Astrocyte of the cerebellum (primary cell): ENCODE data around the gene GPR17.

ENCODE experiments used
- DNase-seq: peaks from one replicate; pipeline ENCODE4 v3.0.0-alpha.2; 2011; ENCODE audit warnings: low read depth
- H3K4me3 ChIP-seq: 2 replicates; pipeline ENCODE4 v1.5.1; 2011; ENCODE audit warnings: mild to moderate bottlenecking, low read depth, low read length, moderate library complexity
- CTCF ChIP-seq: IDR thresholded peaks from 2 replicates; pipeline ENCODE4 v1.5.1; 2012; ENCODE audit warnings: low read length, low read depth, moderate library complexity, mild to moderate bottlenecking; ENCODE audit errors: missing control alignments
- in situ Hi-C: cut with HindIII; loops from 2 replicates; pipeline ENCODE4 v1.10.0; 2017; ENCODE audit warnings: low sequenced_read_pairs

Gene GPR17

GRCh38 chr2:127651381-127651809 is 5.4 kb downstream of the GPR17 start:
- no peak for TF ChIP-seq CTCF
- in situ Hi-C loops, result no loop called here
- H3K4me3 ChIP-seq, result no peak overlapping the region
- DNase-seq, result no peak

GRCh38 chr2:127651971-127652550 is 6.1 kb downstream of the GPR17 start:
- in situ Hi-C loops, result no loop called here
- no peak for DNase-seq
- TF ChIP-seq CTCF, result no peak
- no peak overlapping the region for H3K4me3 ChIP-seq

- no peak for TF ChIP-seq CTCF
- in situ Hi-C loops, result no loop called here
- DNase-seq, result no peak
- no peak overlapping the region for H3K4me3 ChIP-seq
Measured at GRCh38 chr2:127652786-127653357, 6.9 kb downstream of the GPR17 start.

GRCh38 chr2:127653421-127654083 is 7.6 kb downstream of the GPR17 start:
- no peak overlapping the region for H3K4me3 ChIP-seq
- in situ Hi-C loops, result no loop called here
- no peak for DNase-seq
- no peak for TF ChIP-seq CTCF

- DNase-seq, result no peak
- TF ChIP-seq CTCF, result no peak
- no peak overlapping the region for H3K4me3 ChIP-seq
- in situ Hi-C loops, result no loop called here
Measured at GRCh38 chr2:127654084-127654837, 8.3 kb downstream of the GPR17 start.

- in situ Hi-C loops, result no loop called here
- no peak overlapping the region for H3K4me3 ChIP-seq
- TF ChIP-seq CTCF, result no peak
- DNase-seq, result no peak
Measured at GRCh38 chr2:127654838-127655175, 8.9 kb downstream of the GPR17 start.
